HG03571 (cell line): ENCODE results near the gene TTYH1.

ENCODE experiments used
- ATAC-seq: cut with Tn5 transposase; IDR thresholded peaks from one replicate; pipeline ENCODE4 v1.9.1; 2021; ENCODE audit not compliant: unreplicated experiment

TTYH1 gene

DNA sequence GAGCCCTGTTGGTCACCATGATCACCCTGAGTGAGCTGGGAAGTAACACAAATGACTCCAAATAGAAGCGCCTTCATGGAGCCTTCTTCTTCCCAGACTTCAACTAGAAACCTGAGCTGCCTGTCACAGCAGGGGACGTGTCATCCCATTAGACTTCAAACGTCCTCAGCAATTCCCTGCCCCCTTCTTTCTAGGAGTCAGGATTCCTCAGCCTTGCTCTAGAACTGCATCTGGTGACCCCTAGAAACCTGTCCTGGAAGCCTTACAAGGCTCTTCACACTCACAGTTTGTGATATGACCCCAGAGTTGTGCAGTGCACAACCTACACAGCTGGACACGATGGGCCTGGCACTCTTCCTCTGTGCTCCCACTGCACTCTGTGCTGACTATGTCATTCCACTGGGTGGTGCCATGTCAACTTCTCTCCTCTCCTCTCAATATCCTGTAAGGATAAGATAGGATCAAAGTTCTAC is 23.6 kb upstream of the TTYH1 start:
- ATAC-seq = no peak

DNA sequence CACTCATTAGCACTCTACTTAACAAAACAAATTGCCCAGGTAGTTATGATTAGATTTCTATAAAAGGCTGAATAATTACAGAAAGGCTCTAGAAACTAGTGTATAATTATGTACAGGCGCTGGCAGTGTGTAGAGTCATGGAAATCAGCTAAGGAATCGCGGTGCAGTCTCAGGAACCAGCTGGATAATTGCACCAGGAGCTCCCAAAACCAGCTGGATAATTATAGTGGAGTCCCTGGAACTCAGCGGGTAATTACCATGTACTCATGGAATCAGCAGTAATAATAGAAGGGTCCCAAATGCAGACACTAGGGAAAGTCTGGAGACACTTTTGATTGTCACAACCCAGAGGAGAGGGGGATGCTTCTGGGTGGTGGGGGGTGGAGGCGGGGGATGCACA is 23.2 kb upstream of the TTYH1 start:
- no peak for ATAC-seq

DNA sequence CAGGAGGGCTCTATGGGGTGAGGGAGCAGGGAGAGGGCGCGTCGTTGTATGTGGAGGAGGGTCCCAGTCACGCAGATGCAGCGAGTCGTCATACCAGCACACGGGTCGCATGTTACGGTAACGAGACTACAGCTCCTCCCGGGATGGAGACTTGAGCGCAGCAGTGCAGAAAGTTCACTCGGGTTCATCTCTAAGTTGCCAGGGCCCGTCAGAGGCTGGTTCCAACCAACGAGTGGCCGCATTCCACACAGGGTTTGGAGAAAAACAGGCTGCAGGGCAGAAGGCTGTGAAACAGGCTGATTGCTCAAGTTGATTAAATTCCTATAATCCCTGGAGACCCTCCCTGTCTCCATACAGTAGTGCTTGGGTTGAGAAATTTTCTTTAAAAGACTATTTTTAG is 21.9 kb upstream of the TTYH1 start:
- ATAC-seq = no peak

DNA sequence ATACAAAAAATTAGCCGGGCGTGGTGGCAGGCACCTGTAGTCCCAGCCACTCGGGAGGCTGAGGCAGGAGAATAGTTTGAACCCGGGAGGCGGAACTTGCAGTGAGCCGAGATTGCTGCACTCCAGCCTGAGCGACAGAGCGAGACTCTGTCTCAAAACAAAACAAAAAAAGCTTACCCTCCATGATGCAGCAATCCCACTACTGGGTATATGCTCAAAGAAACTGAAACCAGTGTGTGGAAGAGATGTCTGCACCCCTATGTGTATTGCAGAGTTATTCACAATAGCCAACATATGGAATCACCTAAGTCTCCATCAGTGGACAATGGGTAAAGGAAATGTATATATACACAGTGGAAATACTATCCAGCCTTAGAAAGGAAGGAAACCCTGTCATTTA is 19.6 kb upstream of the TTYH1 start:
- no peak for ATAC-seq

DNA sequence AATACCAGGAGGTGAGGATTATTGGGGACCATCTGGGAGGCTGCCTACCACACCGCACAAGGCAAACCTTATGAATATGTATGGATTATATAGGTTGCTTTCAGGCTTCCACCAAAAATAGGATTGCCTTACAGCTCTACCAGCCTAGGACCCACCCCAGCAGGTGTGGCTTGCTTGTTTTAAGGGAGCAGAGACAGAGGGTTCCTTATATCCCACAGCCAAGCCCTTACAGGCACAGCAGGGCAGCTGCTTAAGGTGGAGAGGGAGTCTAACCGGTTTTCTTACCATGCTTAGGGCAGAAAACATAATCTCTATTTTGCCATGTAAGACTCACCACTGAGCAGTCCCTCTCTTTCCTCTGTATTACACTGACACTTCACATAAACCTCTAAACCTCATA is 16.1 kb upstream of the TTYH1 start:
- no peak for ATAC-seq

DNA sequence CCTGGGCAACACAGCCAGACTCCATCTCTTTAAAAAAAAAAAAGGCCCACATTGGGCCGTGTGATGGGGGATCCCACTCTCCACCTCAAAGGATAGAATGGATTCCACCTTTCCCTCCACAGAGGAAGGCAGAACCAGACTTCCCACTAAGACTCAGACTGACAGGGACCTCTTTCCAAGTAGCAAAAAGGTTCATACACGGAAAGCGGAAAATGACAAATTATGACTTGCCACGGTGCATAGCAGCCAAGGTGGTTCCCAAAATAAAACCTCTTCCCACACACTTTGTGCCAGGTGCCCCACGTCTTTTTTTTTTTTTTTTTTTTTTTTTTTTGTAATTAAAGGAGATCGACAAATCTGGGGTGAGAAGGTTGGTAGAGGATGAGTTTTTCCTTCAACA is 14.4 kb upstream of the TTYH1 start:
- ATAC-seq = no peak

DNA sequence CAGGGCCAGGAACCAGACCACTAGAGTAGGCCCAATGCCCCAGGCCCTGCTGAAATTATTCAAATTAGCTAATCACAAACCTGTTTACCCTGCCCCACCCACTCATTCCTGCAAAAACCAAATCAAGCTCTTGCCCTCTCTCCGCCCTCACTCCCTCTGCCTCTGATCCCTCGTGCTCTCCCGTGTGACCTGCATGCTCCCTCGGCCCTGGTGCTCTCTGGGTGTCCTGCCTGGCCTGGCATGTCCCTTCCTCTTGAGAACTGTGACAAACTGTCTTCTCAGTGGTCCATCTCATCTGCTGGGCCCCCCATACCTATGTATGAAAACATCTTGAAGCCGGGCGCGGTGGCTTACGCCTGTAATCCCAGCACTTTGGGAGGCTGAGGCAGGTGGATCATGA is 12.2 kb upstream of the TTYH1 start:
- ATAC-seq = no peak

DNA sequence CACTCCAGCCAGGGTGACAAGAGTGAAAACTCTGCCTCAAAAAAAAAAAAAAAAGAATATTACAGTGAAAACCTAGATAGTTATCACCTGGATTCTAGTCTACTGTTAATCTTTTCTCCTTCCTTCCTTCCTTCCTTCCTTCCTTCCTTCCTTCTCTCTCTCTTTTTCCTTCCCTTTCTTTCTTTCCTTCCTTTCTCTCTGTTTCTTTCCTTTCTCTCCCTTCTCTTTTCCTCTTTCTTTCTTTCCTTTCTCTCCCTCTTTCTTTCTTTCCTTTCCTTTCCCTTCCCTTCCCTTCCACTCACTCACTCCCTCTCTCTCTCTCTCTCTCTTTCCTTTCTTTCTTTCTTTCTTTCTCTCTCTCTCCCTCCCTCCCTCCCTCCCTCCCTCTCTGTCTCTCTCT is 9.6 kb upstream of the TTYH1 start:
- ATAC-seq = no peak

DNA sequence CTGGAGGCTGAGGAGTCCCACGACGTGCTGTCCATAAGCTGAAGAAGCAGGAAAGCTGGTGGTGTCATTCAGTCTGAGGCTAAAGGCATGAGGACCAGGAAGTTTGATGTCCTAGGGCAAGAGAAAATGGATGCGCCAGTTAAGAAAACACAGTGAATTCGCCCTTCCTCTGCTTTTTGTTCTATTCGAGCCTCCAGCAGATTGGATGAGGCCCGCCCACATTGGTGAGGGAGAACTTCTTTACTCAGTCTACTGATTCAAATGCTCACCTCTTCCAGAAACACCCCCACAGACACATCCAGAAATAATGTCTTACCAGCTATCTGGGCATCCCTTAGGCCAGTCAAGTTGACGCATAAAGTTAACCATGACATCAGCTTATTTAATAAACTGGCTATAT is 7.5 kb upstream of the TTYH1 start:
- no peak for ATAC-seq

DNA sequence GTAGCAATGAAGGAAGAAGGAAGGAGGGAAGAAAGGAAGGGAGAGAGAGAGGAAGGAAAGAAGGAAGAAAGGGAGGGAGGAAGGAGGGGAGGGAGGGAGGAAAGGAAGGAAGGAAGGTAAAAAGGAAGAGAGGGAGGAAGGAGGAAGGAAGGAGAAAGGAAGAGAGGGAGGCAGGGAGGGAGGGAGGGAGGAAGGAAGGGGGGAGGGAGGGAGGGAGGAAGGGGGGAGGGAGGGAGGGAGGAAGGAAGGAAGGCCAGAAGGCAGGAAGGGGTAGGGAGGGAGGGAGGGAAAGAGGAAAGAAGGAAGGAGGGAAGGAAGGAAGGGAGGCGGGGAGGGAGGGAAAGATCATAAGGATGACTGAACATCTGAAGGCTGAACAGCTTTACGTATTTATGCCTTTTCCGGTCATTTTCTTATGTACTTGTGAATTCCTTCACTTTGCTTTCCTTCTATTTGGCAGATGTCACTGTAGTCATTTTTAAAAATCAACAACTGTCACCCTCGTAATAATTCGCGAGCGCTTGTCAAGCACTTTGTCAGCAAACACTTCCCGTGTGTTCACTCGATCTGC is 6.7 kb upstream of the TTYH1 start:
- ATAC-seq = no peak

DNA sequence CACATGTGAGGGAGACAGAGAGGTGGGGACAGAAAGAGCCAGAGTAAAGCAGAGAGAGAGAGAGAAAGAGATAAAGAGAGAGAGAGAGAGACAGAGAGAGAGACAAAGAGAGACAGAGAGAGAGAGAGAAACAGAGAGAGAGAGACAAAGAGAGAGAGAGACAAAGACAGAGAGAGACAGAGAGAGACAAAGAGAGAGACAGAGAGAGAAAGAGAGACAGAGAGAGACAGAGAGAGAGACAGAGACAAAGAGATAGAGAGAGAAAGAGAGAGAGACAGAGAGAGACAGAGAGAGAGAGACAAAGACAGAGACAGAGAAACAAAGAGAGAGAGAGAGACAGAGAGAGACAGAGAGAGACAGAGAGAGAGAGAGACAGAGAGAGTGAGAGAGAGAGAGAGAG is 4.2 kb upstream of the TTYH1 start:
- no peak for ATAC-seq

DNA sequence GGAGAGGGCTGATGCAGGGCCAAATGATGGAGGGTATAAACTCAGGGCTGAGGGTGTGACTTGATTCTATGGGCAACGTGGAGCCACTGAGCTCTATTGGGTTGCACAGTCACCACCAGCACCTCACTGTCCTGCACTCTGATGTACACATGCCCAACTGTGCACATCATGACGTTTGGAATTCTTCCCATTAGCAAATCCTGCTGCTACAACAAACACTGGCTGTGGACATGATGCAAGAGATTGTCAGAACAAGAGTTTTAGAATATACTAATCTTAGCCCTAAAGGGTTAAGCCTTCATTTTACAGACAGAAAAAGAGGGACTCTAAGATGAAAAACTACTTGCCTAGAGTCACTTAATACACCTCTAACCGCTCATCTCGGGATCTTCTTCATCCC is 2.4 kb upstream of the TTYH1 start:
- ATAC-seq = no peak

DNA sequence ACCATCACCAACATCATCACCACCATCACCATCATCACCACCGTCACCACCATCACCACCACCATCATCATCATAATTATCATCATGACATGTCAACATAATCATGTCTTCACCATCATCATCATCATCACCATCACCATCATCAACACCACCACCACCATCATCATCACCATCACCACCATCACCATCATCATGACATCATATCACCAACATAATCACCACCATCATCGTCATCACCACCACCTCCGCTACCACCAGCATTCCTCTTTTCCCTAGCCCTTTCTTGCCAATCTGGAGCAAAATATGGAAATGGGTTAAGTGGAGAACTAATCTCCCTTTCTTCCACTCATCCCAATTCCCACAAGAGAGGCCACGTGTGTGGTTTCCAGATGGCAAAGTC is 1.1 kb upstream of the TTYH1 start:
- ATAC-seq = no peak

DNA sequence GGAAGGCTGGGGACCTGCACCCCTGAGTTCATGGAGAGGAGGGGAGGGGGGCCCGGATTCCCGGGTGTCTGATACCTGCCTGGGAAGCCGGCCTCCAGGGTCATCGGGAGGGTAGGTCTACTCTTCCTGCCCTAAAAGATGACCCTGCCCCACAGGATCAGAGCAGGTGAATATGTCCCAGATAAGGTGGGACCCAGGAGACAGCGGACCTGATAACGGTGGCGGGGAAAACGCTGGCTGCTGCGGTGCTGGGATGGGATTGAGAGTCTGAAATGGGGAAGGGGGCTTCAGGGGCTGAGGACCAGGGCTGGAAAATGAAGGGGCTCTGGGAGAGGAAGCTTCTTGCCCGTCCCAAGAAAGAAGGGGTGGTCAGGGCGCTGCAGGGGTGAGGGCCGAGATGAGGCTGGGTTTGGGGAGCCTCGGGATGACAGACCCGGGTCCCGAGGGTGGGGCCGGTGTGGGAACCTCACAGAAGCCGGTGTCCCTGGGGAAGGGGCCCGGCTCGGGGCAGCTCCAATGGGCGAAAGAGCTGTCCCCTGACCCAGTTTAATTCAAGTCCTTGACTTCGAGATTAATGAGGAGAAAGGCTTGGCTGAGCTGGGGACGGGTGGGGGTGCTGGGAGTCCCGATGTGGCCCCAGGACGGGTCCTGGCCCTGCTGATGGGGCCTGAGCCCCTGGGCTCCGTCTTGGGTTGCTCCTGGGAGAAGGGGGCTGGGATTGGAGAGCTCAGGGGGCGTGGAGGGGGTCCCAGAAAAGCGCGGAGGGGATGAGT is 823 bp downstream of the TTYH1 start:
- ATAC-seq = no peak

DNA sequence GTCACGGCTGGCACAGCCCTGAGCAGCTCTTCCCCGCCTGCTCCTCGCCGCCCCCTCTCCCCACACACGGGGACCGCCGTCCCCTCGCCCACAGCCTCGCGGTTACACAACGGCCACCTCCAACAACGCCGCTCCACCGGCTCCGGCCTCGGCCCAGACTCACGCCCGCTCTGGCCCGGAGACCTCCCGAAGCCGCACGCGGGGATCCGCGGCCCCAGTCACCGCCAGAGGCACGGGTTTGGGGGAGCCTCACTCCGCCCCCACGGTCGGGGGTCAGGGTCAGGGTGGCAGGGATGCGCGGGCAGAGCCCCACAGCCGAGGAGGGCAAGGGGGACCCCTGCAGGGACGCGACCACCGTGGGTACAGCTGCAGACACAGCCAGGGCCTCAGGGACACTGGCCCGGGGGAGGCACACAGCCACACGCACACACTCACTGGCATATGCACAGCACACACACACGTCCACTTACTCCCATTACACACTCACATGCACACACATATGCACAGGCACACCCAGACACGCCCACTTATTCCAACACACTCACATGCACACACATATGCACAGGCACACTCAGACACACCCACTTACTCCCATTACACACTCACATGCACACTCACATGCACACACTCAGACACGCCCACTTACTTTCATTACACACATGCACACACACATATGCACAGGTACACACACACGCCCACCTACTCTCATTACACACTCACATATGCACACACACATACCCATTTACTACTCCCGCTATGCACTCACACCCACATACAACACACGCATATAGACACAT is 1.6 kb downstream of the TTYH1 start:
- no peak for ATAC-seq

DNA sequence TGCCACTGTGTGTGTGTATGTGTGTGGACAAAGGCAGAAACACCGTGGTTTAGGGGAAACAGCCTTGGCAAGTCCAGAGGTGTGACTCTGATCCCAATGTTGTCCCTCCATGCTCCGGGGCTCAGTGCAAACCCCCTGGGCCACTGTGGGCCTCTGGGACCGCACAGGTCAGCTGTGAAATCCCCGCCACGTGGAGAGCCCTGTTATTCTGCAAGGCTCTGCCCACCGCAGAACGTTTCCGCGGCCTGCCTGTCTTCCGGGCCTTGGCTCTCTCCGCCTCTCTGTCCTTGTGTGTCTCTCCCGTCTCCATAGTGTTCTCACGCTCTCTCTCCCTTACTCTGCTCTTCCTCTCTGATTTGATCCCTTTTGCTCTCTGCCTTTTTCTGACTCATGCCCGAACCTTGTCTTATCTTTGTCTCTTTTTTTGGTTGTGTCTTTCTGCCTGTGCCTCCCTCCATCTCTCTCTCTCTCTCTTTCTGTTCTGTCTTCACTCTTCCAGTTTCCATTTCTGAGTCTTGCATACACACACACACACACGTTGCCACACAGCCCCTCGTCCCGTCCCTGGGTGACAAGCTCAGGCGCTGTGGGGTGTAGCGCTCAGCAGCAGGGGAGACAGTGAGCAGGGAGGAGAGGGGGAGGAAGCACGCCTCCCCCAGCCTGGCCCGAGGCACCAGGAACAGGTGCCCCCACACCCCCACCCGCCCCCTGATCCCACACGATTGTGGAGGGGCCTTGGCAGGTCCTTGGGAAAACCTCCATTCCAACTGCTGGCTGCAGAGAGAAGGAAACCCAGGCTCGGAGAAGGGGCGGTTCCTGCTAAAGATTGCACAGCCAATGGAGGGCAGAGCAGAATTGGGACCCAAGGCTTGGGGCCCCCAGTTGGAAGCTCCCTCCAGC is 3.0 kb downstream of the TTYH1 start:
- no peak for ATAC-seq

DNA sequence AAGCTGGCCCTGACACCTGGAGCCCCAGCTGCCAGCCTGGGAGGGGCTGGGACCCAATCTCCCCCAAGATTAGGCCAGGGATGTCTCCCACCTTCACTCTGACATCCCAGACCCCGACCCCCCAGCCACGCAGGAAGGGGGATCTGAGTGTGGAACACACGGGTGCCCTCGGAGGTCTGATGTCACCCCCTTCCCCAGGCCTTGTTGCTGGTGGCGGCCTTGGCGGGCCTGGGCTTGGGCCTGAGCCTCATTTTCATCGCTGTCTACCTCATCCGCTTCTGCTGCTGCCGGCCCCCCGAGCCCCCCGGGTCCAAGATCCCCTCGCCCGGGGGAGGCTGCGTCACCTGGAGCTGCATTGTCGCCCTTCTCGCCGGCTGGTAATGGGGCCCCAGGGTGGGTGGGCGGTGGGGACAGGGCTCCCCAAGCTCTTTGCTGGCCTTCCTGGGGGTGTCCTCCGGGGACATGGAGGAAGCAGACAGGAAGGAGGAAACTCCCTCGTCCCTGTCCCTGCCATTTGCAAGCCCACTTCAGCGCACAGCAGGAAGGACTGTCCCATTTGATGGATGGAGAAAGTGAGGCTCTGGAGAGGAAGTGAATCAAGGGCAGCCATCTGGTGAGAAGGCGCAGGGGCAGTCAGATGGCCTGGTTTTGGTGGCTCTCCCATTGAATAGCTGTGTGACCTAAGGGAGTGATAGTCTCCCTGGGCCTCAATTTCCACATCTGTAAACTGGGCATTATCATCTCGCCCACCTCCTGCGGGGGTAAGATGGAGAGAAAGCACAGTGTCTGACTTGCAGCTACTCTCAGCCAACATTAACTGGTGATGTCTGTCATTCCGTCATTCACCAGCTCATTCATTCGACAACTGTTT is 3.9 kb downstream of the TTYH1 start:
- no peak for ATAC-seq

DNA sequence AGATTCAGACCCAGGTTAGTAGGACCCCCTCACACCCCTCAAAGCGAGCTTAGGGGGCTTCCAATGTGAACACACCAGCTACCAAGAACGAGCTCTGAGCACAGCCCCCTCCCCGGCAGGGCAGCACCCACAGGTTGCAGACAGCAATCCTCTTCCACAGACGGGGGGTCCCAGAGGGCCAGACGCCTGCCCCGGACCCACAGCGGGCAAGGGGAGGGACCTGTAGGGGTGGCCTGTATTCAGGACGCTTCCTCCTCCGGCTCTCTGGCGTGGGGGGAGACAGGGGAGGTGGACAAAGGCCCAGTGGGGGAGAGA is 4.8 kb downstream of the TTYH1 start:
- no peak for ATAC-seq

DNA sequence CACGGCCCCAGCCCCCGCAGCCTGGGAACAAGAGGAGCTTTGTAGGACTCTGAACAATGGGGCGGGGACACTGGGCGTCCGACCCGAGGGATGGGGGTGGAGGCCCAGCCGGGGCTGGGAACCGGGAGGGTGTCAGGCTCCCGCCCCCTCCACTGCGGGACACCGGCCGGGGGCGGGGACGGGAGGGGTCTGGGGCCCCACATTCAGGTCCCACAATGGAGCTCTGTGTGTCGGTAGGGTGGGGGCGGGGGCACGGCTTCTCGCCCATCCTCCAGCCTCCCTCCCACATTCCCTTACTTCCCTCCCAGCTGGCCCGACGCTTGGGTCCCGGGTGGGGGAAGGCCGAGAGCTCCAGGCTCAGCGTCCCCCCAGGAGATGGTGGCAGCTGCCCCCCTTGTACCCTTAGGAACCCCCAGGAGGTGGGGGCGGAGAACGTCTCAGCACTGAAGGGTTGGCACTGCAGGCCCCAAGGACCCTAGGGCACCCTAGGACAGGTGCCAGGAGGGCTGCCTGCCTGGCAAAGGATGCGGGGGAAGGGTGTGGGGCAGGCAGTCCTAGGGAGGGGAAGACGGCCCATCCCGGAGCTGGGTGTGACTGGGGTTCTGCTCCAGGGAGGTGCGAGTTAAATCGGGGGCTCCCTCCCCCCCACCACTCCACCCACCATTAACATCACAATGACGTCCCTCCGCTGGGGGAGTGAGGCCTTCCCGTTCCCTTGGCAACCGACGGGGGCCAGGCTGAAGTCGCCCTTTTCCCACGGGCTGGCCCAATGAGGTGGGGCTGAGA is 5.3 kb downstream of the TTYH1 start:
- ATAC-seq = no peak

DNA sequence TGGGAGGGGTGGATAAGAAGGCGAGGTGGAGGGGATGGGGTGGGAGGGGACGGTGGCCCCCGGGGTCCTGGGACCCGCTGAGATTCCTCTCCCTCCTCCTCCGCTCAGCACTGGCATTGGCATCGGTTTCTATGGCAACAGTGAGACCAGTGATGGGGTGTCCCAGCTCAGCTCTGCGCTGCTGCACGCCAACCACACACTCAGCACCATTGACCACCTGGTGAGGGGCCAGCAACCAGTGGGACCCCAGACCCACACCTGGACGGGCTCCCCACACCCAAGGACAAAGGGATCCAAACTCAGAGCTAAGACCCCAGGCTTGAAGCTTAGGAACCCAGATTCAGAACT is 5.9 kb downstream of the TTYH1 start:
- ATAC-seq = no peak
